SJCRH30 (cell line): ENCODE results near the gene CNPY4. TPM values are rescaled to one million over a fixed set of nuclear protein-coding genes. Genes with fewer than 3 reads are reported as not detected.
"Not testable (repeated sequence)": the region's sequence is repeated elsewhere in the genome, so short reads cannot be mapped to it uniquely, and the experiment has no call there.

Experiments
- DNase-seq, 2 experiments: peaks; one replicate each; pipeline ENCODE4 v3.0.0-alpha.2; 2015 to 2020
- H3K27ac ChIP-seq: fragments of 250-450 bp; sonication (Bioruptor Pico); 2 replicates; pipeline ENCODE4 v1.5.1; 2020; ENCODE audit warnings: mild to moderate bottlenecking, moderate library complexity
- H3K27me3 ChIP-seq: fragments of 250-450 bp; sonication (Bioruptor Pico); 2 replicates; pipeline ENCODE4 v1.5.1; 2020; ENCODE audit warnings: mild to moderate bottlenecking, moderate library complexity
- H3K36me3 ChIP-seq: fragments of 250-450 bp; sonication (Bioruptor Pico); 2 replicates; pipeline ENCODE4 v1.5.1; 2020; ENCODE audit warnings: mild to moderate bottlenecking, moderate library complexity
- H3K4me1 ChIP-seq: fragments of 250-450 bp; sonication (Bioruptor Pico); 2 replicates; pipeline ENCODE4 v1.5.1; 2020; ENCODE audit warnings: mild to moderate bottlenecking, moderate library complexity
- H3K4me3 ChIP-seq: fragments of 250-450 bp; sonication (Bioruptor Pico); 2 replicates; pipeline ENCODE4 v1.5.1; 2020; ENCODE audit warnings: mild to moderate bottlenecking, moderate library complexity
- H3K9me3 ChIP-seq: fragments of 250-450 bp; sonication (Bioruptor Pico); replicated peaks from 2 replicates; pipeline ENCODE4 v1.5.1; 2020; ENCODE audit warnings: mild to moderate bottlenecking, moderate library complexity
- total RNA-seq: library from RNA; depleted of rRNA; stranded (reverse); fragments of >200 nt; shearing (Covaris generic); gene quantifications from 2 replicates; pipeline ENCODE4 v1.2.3, GENCODE V29; 2014

Gene CNPY4
- total RNA-seq, 1 experiment from 2014 or later, result 13.7 TPM

- Histone ChIP-seq H3K36me3 (no peaks in the 10 kb centered on the region), H3K27me3 (no peaks in the 10 kb centered on the region; the same call in 1 of the 2 replicates), H3K4me1 (no peaks in the 10 kb centered on the region), H3K4me3 (no peak overlapping the region), H3K27ac (no peak overlapping the region), H3K9me3 (no peaks in the 10 kb centered on the region)
- DNase-seq, result no peak
Measured at GRCh38 chr7:100141555-100141949, 22.1 kb downstream of the CNPY4 start.

GRCh38 chr7:100142461-100142860 lies 23.0 kb downstream of the CNPY4 start:
- no peak overlapping the region for H3K27ac ChIP-seq
- no peak for DNase-seq
- H3K4me3 ChIP-seq, result no peak overlapping the region
- H3K9me3 ChIP-seq, result no peaks in the 10 kb centered on the region
- no peaks in the 10 kb centered on the region for H3K36me3 ChIP-seq
- no peaks in the 10 kb centered on the region; the same call in 1 of the 2 replicates for H3K27me3 ChIP-seq
- H3K4me1 ChIP-seq, result no peaks in the 10 kb centered on the region

- H3K9me3 ChIP-seq, H3K27me3 ChIP-seq, H3K4me3 ChIP-seq, H3K4me1 ChIP-seq, DNase-seq, H3K36me3 ChIP-seq, H3K27ac ChIP-seq: not testable (repeated sequence)
Measured at GRCh38 chr7:100146350-100146749, 26.9 kb downstream of the CNPY4 start.

- Histone ChIP-seq H3K27ac (no peak overlapping the region), H3K9me3 (no peaks in the 10 kb centered on the region), H3K4me3 (no peak overlapping the region), H3K4me1 (no peaks in the 10 kb centered on the region), H3K27me3 (no peaks in the 10 kb centered on the region; the same call in 1 of the 2 replicates), H3K36me3 (no peaks in the 10 kb centered on the region)
- no peak for DNase-seq
Measured at GRCh38 chr7:100147278-100147677, 27.8 kb downstream of the CNPY4 start.

DNA sequence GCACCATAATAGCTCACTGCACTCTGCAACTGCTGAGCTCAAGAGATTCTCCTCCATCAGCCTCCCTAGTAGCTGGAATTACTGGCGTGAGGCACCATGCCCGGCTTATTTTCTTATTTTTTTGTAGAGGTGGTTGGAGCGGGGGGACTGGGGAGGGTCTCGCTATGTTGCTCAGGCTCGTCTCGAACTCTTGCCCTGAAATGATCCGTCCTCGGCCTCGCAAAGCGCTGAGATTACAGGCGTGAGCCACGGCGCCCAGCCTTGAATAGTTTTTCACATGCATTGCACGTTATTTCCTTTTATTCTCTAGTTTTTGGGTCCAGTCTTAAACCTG lies 28.8 kb downstream of the CNPY4 start:
- Histone ChIP-seq H3K4me1 (no peaks in the 10 kb centered on the region), H3K27me3 (no peaks in the 10 kb centered on the region), H3K27ac (no peak overlapping the region; the same call in 1 of the 2 replicates), H3K4me3 (peak overlapping the region; percentile 76), H3K9me3 (no peaks in the 10 kb centered on the region), H3K36me3 (no peaks in the 10 kb centered on the region)
- no peak for DNase-seq

DNA sequence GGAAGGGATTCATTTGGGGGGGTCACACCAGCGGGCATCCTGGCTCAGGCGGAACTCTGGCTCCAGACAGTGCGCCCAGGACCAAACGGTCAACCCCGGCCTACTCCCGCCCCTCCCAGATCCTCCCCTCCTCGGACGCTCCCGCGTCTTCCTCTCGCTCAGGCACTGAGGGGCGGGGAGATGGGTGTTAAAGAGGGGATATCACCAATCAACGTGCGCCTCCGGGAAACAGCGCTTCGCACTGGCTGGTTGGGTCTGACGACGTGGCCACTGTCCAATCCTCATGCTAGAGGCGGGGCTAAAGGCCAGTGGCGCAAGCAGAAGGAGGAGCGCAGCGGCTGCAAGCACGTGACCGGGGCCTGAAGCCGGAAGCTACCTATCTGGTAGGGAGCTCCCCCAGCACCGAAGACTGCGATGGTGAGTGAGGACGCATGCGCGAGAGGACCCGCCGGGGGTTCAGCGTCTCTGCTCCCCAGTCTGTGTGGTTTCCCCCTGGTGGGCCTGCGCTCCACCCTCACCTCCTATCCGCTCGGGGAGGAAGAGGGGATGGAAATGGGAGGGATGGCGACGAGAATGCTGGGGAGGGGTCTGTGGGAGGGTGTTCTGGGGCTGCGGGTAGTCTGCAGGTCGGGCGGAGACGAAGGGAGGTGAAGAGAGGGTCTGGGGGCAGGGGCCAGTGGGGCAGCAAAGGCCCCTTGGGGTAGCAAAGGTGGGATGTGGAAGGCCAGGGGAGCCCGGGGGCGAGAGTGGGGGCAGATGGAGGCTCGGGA lies 29.3 kb downstream of the CNPY4 start, which contains the start of gene LAMTOR4:
TSS of gene LAMTOR4 (plus strand) at position 360 of the 770 bp plus-strand sequence. CDS start at position 415, 55 bp downstream.
- Histone ChIP-seq H3K27ac (peak within 1 kb of the TSS; percentile 30), H3K4me3 (peak within 1 kb of the TSS; percentile 76), H3K36me3 (no peaks in the 10 kb centered on the region), H3K4me1 (no peaks in the 10 kb centered on the region), H3K9me3 (no peaks in the 10 kb centered on the region), H3K27me3 (no peaks in the 10 kb centered on the region)
- DNase-seq, result peak; percentile 100

GRCh38 chr7:100152404-100152803 lies 33.0 kb downstream of the CNPY4 start:
- no peaks in the 10 kb centered on the region; the same call in 1 of the 2 replicates for H3K4me1 ChIP-seq
- no peak for DNase-seq
- H3K4me3 ChIP-seq, result no peak overlapping the region
- no peak overlapping the region for H3K27ac ChIP-seq
- no peaks in the 10 kb centered on the region for H3K27me3 ChIP-seq
- H3K36me3 ChIP-seq, result peaks cover 11% of the 10 kb centered on the region
- H3K9me3 ChIP-seq, result no peaks in the 10 kb centered on the region

GRCh38 chr7:100152937-100153666 lies 33.7 kb downstream of the CNPY4 start:
- no peak overlapping the region for H3K27ac ChIP-seq
- no peak overlapping the region for H3K4me3 ChIP-seq
- peaks cover 3% of the 10 kb centered on the region; the same call in 1 of the 2 replicates for H3K4me1 ChIP-seq
- H3K36me3 ChIP-seq, result peaks cover 11% of the 10 kb centered on the region
- DNase-seq, result no peak
- H3K9me3 ChIP-seq, result no peaks in the 10 kb centered on the region
- H3K27me3 ChIP-seq, result no peaks in the 10 kb centered on the region

DNA sequence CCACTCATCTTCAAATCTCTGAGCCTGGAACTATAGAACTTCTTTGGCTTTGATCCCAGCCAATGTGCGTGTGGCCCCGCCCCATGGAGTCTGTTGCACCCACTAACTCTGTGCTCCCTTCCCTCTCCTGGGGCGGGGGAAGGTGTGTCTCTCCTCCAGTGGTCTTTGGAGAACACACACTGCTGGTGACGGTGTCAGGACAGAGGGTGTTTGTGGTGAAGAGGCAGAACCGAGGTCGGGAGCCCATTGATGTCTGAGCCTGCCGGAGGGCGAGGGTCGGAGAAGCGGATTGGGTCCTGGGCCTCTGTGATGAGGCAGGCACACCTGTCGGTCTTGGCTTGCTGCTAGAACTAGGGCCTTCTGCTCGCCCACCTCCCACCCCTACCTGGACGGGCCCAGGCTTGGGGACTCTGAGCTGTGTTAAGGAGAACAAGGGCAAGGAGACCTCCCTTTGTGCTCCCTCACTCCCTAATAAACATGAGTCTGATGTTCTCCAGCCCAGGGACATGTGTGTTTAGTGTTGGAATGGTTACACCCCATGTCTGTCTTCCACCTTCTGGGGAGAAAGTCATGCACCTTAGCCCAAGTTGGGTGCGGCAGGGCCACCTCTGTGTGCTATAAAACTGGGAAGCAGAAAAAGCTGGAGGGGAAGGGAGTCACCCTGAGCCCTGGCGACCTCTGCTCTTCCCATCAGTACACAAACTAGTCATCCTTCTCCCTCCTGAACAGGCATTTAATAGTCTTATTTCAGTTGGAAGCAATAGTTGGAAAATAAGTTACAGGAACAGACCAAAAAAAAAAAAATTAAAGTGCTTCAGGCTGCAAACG lies 34.5 kb downstream of the CNPY4 start:
- no peak for DNase-seq
- H3K27ac ChIP-seq, result no peak overlapping the region
- no peak overlapping the region for H3K4me3 ChIP-seq
- H3K27me3 ChIP-seq, result no peaks in the 10 kb centered on the region
- H3K9me3 ChIP-seq, result no peaks in the 10 kb centered on the region
- peaks cover 11% of the 10 kb centered on the region for H3K36me3 ChIP-seq
- H3K4me1 ChIP-seq, result peaks cover 3% of the 10 kb centered on the region; the same call in 1 of the 2 replicates

GRCh38 chr7:100154651-100155491 lies 35.4 kb downstream of the CNPY4 start:
- Histone ChIP-seq H3K4me3 (no peak overlapping the region), H3K9me3 (no peaks in the 10 kb centered on the region)
- DNase-seq, result no peak

DNA sequence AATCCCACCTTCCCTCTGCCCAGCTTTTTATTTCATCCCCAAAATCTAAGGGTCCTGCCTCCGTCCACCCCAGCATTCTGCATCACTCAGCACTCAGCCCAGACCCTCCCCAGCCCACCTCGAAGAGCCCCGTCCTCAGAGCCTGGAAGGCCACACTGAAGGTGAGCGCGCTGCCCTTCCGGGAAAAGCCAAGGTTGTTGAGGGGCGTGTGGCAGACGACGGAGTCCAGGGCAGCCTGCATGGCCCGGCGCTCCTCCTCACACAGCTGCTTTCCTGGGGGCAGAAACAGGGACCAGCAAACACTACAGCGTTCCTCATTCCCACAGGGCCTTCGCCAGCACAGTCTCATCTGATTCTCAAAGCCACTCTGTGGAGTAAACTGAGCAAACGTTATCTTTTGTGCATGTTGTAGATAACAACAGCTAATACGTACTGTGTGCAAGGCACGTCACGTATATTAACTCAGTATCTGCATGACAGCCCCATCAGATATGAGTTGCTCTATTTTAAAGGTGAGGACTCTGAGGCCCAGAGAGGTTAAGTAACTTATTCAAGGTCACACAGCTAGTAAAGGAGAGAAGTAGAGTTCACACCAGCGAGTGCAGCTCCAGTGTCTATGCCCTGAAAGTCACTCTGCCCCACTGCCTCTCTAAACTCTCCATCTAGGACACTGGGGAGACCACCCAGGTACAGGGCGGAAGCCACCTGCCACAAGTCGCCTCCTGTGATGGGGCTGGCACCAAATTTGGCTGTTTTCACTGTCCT lies 36.3 kb downstream of the CNPY4 start:
- no peak for DNase-seq
- peaks cover 11% of the 10 kb centered on the region for H3K36me3 ChIP-seq
- H3K27ac ChIP-seq, result no peak overlapping the region
- H3K27me3 ChIP-seq, result no peaks in the 10 kb centered on the region
- no peak overlapping the region for H3K4me3 ChIP-seq
- peaks cover 3% of the 10 kb centered on the region; the same call in 1 of the 2 replicates for H3K4me1 ChIP-seq
- H3K9me3 ChIP-seq, result no peaks in the 10 kb centered on the region

More at GRCh38 chr7:100154651-100155491, 35.4 kb downstream of the CNPY4 start:
- Histone ChIP-seq H3K4me1 (peaks cover 3% of the 10 kb centered on the region; the same call in 1 of the 2 replicates), H3K27me3 (no peaks in the 10 kb centered on the region), H3K27ac (no peak overlapping the region), H3K36me3 (peaks cover 11% of the 10 kb centered on the region)

DNA sequence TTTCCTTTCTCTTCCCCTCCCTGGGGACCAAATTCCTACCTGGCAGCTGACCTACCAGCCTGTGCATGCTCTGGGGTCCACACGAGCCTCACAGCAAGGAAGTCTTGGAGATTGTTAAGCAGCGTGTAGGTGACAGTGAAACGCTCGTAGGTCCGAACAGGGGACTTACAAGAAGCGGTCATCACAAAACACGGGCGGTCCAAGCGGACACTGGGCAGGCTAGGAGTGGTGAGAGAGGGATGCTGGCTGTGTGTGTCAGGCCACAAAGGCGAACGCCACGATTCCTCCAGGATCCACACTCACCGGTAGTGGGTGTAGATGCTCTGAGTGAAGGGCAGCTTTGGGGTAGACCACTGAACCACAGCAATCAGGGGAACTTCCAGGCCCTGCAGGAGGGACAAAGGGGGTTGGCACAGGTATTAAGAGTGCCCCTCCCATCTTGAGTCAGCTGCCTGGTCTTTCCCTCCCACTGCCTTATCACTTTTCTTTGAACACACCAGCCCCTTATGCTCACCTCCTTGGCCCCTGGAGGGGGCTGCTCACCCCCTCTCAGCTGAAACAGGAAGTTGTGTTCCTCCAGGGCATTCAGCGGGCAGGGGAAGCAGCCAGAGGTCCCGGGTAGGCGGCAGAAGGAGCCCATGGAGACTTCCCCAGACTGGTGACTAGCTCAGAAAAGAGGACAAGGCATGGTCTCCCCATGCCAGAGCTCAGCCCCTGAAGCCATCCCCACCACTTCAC lies 37.1 kb downstream of the CNPY4 start:
- Histone ChIP-seq H3K4me3 (no peak overlapping the region), H3K4me1 (peaks cover 3% of the 10 kb centered on the region; the same call in 1 of the 2 replicates), H3K27me3 (no peaks in the 10 kb centered on the region), H3K27ac (no peak overlapping the region), H3K9me3 (no peaks in the 10 kb centered on the region), H3K36me3 (peaks cover 11% of the 10 kb centered on the region)
- no peak for DNase-seq

- Histone ChIP-seq H3K9me3 (no peaks in the 10 kb centered on the region), H3K27me3 (no peaks in the 10 kb centered on the region), H3K4me1 (peaks cover 3% of the 10 kb centered on the region; the same call in 1 of the 2 replicates), H3K4me3 (no peak overlapping the region), H3K27ac (no peak overlapping the region), H3K36me3 (peaks cover 11% of the 10 kb centered on the region)
- DNase-seq, result no peak
Measured at GRCh38 chr7:100157069-100157333, 37.6 kb downstream of the CNPY4 start.
